Measurements from ENCODE around the gene PPP1R13L. TPM values are rescaled to one million over a fixed set of nuclear protein-coding genes. Genes with fewer than 3 reads are reported as not detected.
"Not testable (repeated sequence)": the region's sequence is repeated elsewhere in the genome, so short reads cannot be mapped to it uniquely, and the experiment has no call there.

Gene PPP1R13L
- total RNA-seq, 3 donors from 2014 or later, result 1.6 to 6.8 (median 4.1) TPM

- Mint-ChIP-seq H3K36me3 (ENCODE audit: insufficient read depth) (peaks cover 15% of the 10 kb centered on the region), H3K4me1 (ENCODE audit: low read depth) (peaks cover 50% of the 10 kb centered on the region), H3K27me3 (ENCODE audit: low read depth) (no peaks in the 10 kb centered on the region), H3K9me3 (no peaks in the 10 kb centered on the region), H3K4me3 (peak overlapping the region; percentile 22)
- no peak for DNase-seq
- no peak for ATAC-seq
These were observed 17.2 kb upstream of the PPP1R13L start for GRCh38 chr19:45421947-45422498.

GRCh38 chr19:45420871-45421270 is 16.0 kb upstream of the PPP1R13L start:
- DNase-seq (no peak), ATAC-seq (no peak)
- Mint-ChIP-seq H3K36me3 (ENCODE audit: insufficient read depth) (peaks cover 17% of the 10 kb centered on the region), H3K4me3 (no peak overlapping the region), H3K9me3 (no peaks in the 10 kb centered on the region), H3K4me1 (ENCODE audit: low read depth) (peaks cover 48% of the 10 kb centered on the region), H3K27me3 (ENCODE audit: low read depth) (no peaks in the 10 kb centered on the region)

GRCh38 chr19:45420356-45420755 is 15.5 kb upstream of the PPP1R13L start:
- DNase-seq (no peak), ATAC-seq (no peak)
- no peaks in the 10 kb centered on the region for H3K9me3 Mint-ChIP-seq
- H3K27me3 Mint-ChIP-seq (ENCODE audit: low read depth), result no peaks in the 10 kb centered on the region
- no peak overlapping the region for H3K4me3 Mint-ChIP-seq
- H3K4me1 Mint-ChIP-seq (ENCODE audit: low read depth), result peaks cover 45% of the 10 kb centered on the region
- H3K36me3 Mint-ChIP-seq (ENCODE audit: insufficient read depth), result peaks cover 18% of the 10 kb centered on the region

- no peak for ATAC-seq
- Mint-ChIP-seq H3K27me3 (ENCODE audit: low read depth) (no peaks in the 10 kb centered on the region), H3K36me3 (ENCODE audit: insufficient read depth) (peaks cover 18% of the 10 kb centered on the region)
These were observed 15.0 kb upstream of the PPP1R13L start for GRCh38 chr19:45419895-45420294.

DNA sequence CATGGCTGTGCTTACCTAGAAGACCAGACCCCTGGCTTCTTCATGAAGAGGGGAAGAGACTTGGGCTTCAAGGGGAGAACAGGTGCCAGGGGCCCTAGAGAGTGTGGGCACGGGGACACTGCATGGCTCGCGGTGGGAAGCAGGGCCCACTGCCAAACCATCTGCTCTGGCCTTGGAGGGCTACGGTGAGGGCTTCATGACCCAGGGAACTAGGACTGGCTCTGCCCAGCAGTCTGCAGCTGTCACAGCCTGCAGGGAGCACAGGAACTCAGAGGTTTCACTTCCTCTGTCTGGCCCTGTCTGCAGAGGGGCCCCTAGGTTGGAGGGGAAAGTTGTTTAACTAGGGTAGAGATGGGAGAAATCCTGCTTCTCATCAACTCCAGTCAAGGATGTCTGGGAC is 14.5 kb upstream of the PPP1R13L start:
- H3K36me3 Mint-ChIP-seq (ENCODE audit: insufficient read depth), result peaks cover 20% of the 10 kb centered on the region
- no peaks in the 10 kb centered on the region for H3K9me3 Mint-ChIP-seq
- DNase-seq (no peak), ATAC-seq (no peak)
- peaks cover 42% of the 10 kb centered on the region for H3K4me1 Mint-ChIP-seq (ENCODE audit: low read depth)
- no peaks in the 10 kb centered on the region for H3K27me3 Mint-ChIP-seq (ENCODE audit: low read depth)
- H3K4me3 Mint-ChIP-seq, result peak overlapping the region; percentile 13

More at GRCh38 chr19:45419895-45420294, 15.0 kb upstream of the PPP1R13L start:
- peaks cover 45% of the 10 kb centered on the region for H3K4me1 Mint-ChIP-seq (ENCODE audit: low read depth)
- DNase-seq, result no peak
- H3K4me3 Mint-ChIP-seq, result no peak overlapping the region
- H3K9me3 Mint-ChIP-seq, result no peaks in the 10 kb centered on the region

- Mint-ChIP-seq H3K4me1 (ENCODE audit: low read depth) (peaks cover 36% of the 10 kb centered on the region), H3K9me3 (no peaks in the 10 kb centered on the region), H3K4me3 (no peak overlapping the region), H3K36me3 (ENCODE audit: insufficient read depth) (peaks cover 24% of the 10 kb centered on the region), H3K27me3 (ENCODE audit: low read depth) (no peaks in the 10 kb centered on the region)
- no peak for DNase-seq
- no peak for ATAC-seq
These were observed 13.9 kb upstream of the PPP1R13L start for GRCh38 chr19:45418802-45419201.

DNA sequence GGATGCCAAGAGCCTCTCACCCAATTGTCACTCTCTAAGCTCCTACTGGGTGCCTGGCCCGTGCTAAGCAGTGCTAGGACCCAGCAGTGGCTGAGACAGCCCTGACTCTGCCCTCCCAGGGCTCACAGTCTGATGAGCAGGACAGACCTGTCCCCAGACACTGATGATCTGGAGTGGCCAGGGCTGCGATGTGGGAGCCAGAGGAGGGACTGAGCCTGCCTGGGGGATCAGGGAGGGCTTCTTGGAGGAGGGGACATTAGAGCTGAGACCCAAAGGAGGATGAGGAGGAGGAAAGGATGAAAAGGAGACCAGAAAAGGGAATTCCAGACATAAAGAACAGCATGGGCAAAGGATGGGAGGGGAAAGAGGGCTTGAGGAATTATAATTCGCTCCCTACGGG is 12.3 kb upstream of the PPP1R13L start:
- Mint-ChIP-seq H3K9me3 (no peaks in the 10 kb centered on the region), H3K27me3 (ENCODE audit: low read depth) (no peaks in the 10 kb centered on the region), H3K4me1 (ENCODE audit: low read depth) (peaks cover 21% of the 10 kb centered on the region), H3K36me3 (ENCODE audit: insufficient read depth) (peaks cover 26% of the 10 kb centered on the region), H3K4me3 (no peak overlapping the region)
- ATAC-seq, result no peak
- DNase-seq, result no peak

DNA sequence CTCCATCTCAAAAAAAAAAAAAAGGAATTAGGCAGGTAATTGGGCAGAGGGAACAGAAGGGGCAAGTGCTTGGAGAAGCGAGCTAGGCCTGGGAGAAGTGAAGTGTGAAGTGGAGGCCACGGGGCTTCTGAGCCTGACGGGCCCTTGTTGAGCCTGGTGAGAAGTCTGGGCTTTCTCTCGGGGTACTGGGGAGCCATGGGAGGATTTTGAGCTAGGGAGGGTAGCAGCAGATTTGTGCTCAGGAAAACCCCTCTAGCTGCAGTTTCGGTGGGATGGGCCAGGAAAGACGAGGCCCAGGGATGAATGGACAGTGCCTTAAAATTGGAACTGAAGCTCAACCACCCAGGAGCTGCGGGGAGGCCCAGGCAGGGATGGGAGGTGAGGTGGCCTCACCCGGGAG is 9.6 kb upstream of the PPP1R13L start:
- Mint-ChIP-seq H3K27me3 (ENCODE audit: low read depth) (no peaks in the 10 kb centered on the region), H3K4me1 (ENCODE audit: low read depth) (peaks cover 8% of the 10 kb centered on the region), H3K4me3 (no peak overlapping the region), H3K9me3 (no peaks in the 10 kb centered on the region), H3K36me3 (ENCODE audit: insufficient read depth) (peaks cover 19% of the 10 kb centered on the region)
- ATAC-seq, result no peak
- DNase-seq, result no peak

DNA sequence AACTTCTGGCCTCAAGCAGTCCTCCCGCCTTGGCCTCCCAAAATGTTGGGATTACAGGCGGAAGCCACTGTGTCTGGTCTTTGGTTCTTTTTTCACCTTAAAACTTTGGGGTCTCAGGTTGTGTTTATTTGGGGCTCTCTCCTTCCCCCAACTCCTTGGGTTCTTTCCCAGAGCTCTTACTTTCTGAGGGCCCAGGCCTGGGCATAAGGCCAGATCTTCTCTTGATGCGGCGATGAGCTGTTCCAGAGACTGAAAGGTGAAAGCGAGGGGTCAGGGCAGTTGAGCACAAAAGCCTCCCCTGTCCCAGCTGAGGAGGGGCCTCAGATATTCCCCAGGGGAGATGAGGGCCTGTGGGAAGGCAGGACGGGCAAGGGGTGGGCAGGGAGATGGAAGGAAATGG is 8.6 kb upstream of the PPP1R13L start:
- Mint-ChIP-seq H3K4me1 (ENCODE audit: low read depth) (peaks cover 3% of the 10 kb centered on the region), H3K4me3 (no peak overlapping the region), H3K27me3 (ENCODE audit: low read depth) (no peaks in the 10 kb centered on the region), H3K9me3 (no peaks in the 10 kb centered on the region), H3K36me3 (ENCODE audit: insufficient read depth) (peaks cover 27% of the 10 kb centered on the region)
- no peak for DNase-seq
- no peak for ATAC-seq

GRCh38 chr19:45410330-45410729 is 5.5 kb upstream of the PPP1R13L start:
- H3K9me3 Mint-ChIP-seq; ATAC-seq; DNase-seq; H3K27me3 Mint-ChIP-seq (ENCODE audit: low read depth); H3K4me3 Mint-ChIP-seq: not testable (repeated sequence)
- Mint-ChIP-seq H3K36me3 (ENCODE audit: insufficient read depth) (peaks cover 25% of the 10 kb centered on the region), H3K4me1 (ENCODE audit: low read depth) (peaks cover 15% of the 10 kb centered on the region)

- Mint-ChIP-seq H3K4me1 (ENCODE audit: low read depth) (peaks cover 21% of the 10 kb centered on the region), H3K27me3 (ENCODE audit: low read depth) (peaks cover 5% of the 10 kb centered on the region), H3K36me3 (ENCODE audit: insufficient read depth) (peaks cover 25% of the 10 kb centered on the region), H3K4me3 (no peak overlapping the region), H3K9me3 (no peaks in the 10 kb centered on the region)
- ATAC-seq (no peak), DNase-seq (no peak)
These were observed 4.7 kb upstream of the PPP1R13L start for GRCh38 chr19:45409557-45409920.

DNA sequence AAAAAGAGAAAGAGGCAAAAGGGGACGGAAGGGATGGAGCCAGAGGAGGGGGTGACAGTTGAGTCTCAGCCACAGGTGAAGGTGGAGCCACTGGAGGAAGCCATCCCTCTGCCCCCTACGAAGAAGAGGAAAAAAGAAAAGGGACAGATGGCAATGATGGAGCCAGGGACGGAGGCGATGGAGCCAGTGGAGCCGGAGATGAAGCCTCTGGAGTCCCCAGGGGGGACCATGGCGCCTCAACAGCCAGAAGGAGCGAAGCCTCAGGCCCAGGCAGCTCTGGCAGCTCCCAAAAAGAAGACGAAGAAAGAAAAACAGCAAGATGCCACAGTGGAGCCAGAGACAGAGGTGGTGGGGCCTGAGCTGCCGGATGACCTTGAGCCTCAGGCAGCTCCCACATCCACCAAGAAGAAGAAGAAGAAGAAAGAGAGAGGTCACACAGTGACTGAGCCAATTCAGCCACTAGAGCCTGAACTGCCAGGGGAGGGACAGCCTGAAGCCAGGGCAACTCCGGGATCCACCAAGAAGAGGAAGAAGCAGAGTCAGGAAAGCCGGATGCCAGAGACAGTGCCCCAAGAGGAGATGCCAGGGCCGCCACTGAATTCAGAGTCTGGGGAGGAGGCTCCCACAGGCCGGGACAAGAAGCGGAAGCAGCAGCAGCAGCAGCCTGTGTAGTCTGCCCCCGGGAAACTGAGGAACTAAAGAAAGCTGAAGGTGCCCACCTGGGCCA is 4.1 kb upstream of the PPP1R13L start:
- Mint-ChIP-seq H3K4me1 (ENCODE audit: low read depth) (peaks cover 26% of the 10 kb centered on the region), H3K9me3 (no peaks in the 10 kb centered on the region), H3K4me3 (no peak overlapping the region), H3K36me3 (ENCODE audit: insufficient read depth) (peaks cover 20% of the 10 kb centered on the region), H3K27me3 (ENCODE audit: low read depth) (peaks cover 11% of the 10 kb centered on the region)
- DNase-seq (no peak), ATAC-seq (no peak)

GRCh38 chr19:45408121-45408520 is 3.3 kb upstream of the PPP1R13L start:
- Mint-ChIP-seq H3K4me1 (ENCODE audit: low read depth) (peaks cover 32% of the 10 kb centered on the region), H3K27me3 (ENCODE audit: low read depth) (peaks cover 18% of the 10 kb centered on the region), H3K4me3 (peak overlapping the region; percentile 99), H3K9me3 (no peaks in the 10 kb centered on the region), H3K36me3 (ENCODE audit: insufficient read depth) (peaks cover 14% of the 10 kb centered on the region)
- DNase-seq (no peak), ATAC-seq (no peak)

DNA sequence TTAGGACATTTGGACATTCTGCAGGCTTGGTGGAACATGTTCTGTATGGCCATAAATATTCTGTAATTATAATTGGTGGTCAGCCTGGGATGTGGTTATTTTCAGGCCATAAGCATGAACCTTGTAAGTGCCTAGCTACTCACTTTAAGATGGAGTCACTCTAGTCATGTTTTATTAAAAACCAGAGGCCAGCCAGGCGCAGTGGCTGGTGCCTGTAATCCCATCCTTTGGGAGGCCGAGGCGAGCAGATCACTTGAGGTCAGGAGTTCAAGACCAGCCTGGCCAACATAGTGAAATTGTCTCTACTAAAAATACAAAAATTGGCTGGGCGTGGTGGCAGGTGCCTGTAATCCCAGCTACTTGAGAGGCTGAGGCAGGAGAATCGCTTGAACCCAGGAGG is 2.7 kb upstream of the PPP1R13L start:
- Mint-ChIP-seq H3K27me3 (ENCODE audit: low read depth) (peaks cover 18% of the 10 kb centered on the region), H3K4me1 (ENCODE audit: low read depth) (peaks cover 32% of the 10 kb centered on the region), H3K4me3 (peak overlapping the region; percentile 99), H3K36me3 (ENCODE audit: insufficient read depth) (peaks cover 11% of the 10 kb centered on the region)
- H3K9me3 Mint-ChIP-seq, DNase-seq, ATAC-seq: not testable (repeated sequence)

DNA sequence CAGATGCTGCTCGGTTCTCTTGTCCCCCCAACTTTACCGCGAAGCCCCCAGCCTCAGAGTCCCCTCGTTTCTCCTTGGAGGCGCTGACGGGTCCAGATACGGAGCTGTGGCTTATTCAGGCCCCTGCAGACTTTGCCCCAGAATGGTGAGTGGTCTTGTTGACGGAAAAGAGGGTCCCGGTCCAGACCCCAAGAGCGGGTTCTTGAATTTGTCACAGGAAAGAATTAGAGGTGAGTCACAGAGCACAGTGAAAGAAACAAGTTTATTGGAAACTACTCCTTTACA is 2.2 kb upstream of the PPP1R13L start:
- H3K36me3 Mint-ChIP-seq (ENCODE audit: insufficient read depth), result peaks cover 11% of the 10 kb centered on the region
- ATAC-seq (no peak), DNase-seq (no peak)
- peak overlapping the region; percentile 99 for H3K4me3 Mint-ChIP-seq
- no peaks in the 10 kb centered on the region for H3K9me3 Mint-ChIP-seq
- H3K4me1 Mint-ChIP-seq (ENCODE audit: low read depth), result peaks cover 32% of the 10 kb centered on the region
- peaks cover 18% of the 10 kb centered on the region for H3K27me3 Mint-ChIP-seq (ENCODE audit: low read depth)
